Measurements from ENCODE around the gene CLN6. TPM values are rescaled to one million over a fixed set of nuclear protein-coding genes. Genes with fewer than 3 reads are reported as not detected.

CLN6 gene
- total and polyA plus RNA-seq, 8 donors: 6.4 to 151 (median 17.3) TPM

- DNase-seq: no peak
- intact Hi-C loops (cut with DNase I; ENCODE audit: low total_unique reads): no loop called here
- peak overlapping the region in 1 of 5 donors; percentile 22 for H3K27ac ChIP-seq
- peaks cover 6 to 46% (median 17%) of the 10 kb centered on the region in 4 donors for H3K4me1 ChIP-seq
- H3K27me3 ChIP-seq: no peaks in the 10 kb centered on the region
- H3K9me3 ChIP-seq: no peaks in the 10 kb centered on the region
- TF ChIP-seq EP300 (IDR thresholded peaks at IDR 0.05) (no peak), CTCF (IDR thresholded peaks at IDR 0.05) (no peak), POLR2A (IDR thresholded peaks at IDR 0.05) (no peak), POLR2AphosphoS5 (IDR thresholded peaks at IDR 0.05) (no peak)
- H3K36me3 ChIP-seq: peaks cover 23 to 81% (median 49%) of the 10 kb centered on the region in 4 donors
- WGBS, 5 donors: 54 to 68% (median 60%) methylated on average over 3 of the region's 3 CpGs
- no peak overlapping the region for H3K4me3 ChIP-seq
Observed at GRCh38 chr15:68191555-68191954, 38.0 kb downstream of the CLN6 start.

- Histone ChIP-seq H3K4me1 (peaks cover 6 to 51% (median 19%) of the 10 kb centered on the region in 4 donors), H3K9me3 (no peaks in the 10 kb centered on the region), H3K27me3 (no peaks in the 10 kb centered on the region), H3K4me3 (no peak overlapping the region), H3K36me3 (peaks cover 23 to 78% (median 58%) of the 10 kb centered on the region in 4 donors), H3K27ac (no peak overlapping the region)
- intact Hi-C loops (cut with DNase I; ENCODE audit: low total_unique reads): no loop called here
- WGBS, 5 donors: 86 to 94% (median 92%) methylated on average over 4 of the region's 4 CpGs
- TF ChIP-seq CTCF (IDR thresholded peaks at IDR 0.05) (no peak), POLR2A (IDR thresholded peaks at IDR 0.05) (no peak), EP300 (IDR thresholded peaks at IDR 0.05) (no peak), POLR2AphosphoS5 (IDR thresholded peaks at IDR 0.05) (no peak)
- no peak for DNase-seq
Observed at GRCh38 chr15:68190048-68190447, 39.5 kb downstream of the CLN6 start.

- WGBS, 5 donors: 83 to 89% (median 85%) methylated on average over 2 of the region's 2 CpGs
- H3K36me3 ChIP-seq: peaks cover 19 to 88% (median 66%) of the 10 kb centered on the region in 4 donors
- peaks cover 6 to 54% (median 19%) of the 10 kb centered on the region in 4 donors for H3K4me1 ChIP-seq
- peak overlapping the region in 3 of 5 donors; percentile 72 to 75 (median 74) for H3K27ac ChIP-seq
- no peak overlapping the region for H3K4me3 ChIP-seq
- no peaks in the 10 kb centered on the region for H3K9me3 ChIP-seq
- no peak for TF ChIP-seq CTCF (IDR thresholded peaks at IDR 0.05)
- no peak for TF ChIP-seq POLR2AphosphoS5 (IDR thresholded peaks at IDR 0.05)
- TF ChIP-seq EP300 (IDR thresholded peaks at IDR 0.05): no peak
- TF ChIP-seq POLR2A (IDR thresholded peaks at IDR 0.05): no peak
- H3K27me3 ChIP-seq: no peaks in the 10 kb centered on the region
- intact Hi-C loops (cut with DNase I; ENCODE audit: low total_unique reads): no loop called here
- no peak for DNase-seq
Observed at GRCh38 chr15:68188647-68189046, 40.9 kb downstream of the CLN6 start.

GRCh38 chr15:68187559-68187958 lies 42.0 kb downstream of the CLN6 start:
- peak overlapping the region; percentile 47 to 75 (median 72) for H3K27ac ChIP-seq
- WGBS, 5 donors: 22 to 36% (median 29%) methylated on average over 9 of the region's 9 CpGs
- peaks cover 12 to 88% (median 66%) of the 10 kb centered on the region in 4 donors for H3K36me3 ChIP-seq
- no peak for TF ChIP-seq CTCF (IDR thresholded peaks at IDR 0.05)
- TF ChIP-seq POLR2A (IDR thresholded peaks at IDR 0.05): no peak
- peak; percentile 3 to 62 (median 18) for TF ChIP-seq POLR2AphosphoS5 (IDR thresholded peaks at IDR 0.05)
- no peak for TF ChIP-seq EP300 (IDR thresholded peaks at IDR 0.05)
- H3K27me3 ChIP-seq: no peaks in the 10 kb centered on the region
- H3K9me3 ChIP-seq: no peaks in the 10 kb centered on the region
- intact Hi-C loops (cut with DNase I; ENCODE audit: low total_unique reads): no loop called here
- DNase-seq: peak; percentile 68 to 80
- H3K4me1 ChIP-seq: peaks cover 6 to 51% (median 19%) of the 10 kb centered on the region in 4 donors
- H3K4me3 ChIP-seq: peak overlapping the region in 1 of 4 donors; percentile 7

Data from stomach (tissue), 9 donors.